Measurements from ENCODE around the gene EEFSEC. TPM values are rescaled to one million over a fixed set of nuclear protein-coding genes. Genes with fewer than 3 reads are reported as not detected.

EEFSEC gene
- total RNA-seq, 2 donors from 2014 or later = 15.7 to 17.2 TPM

GRCh38 chr3:128232376-128233178 is 79.3 kb downstream of the EEFSEC start:
- H3K4me1 Mint-ChIP-seq (ENCODE audit: low read depth) = peaks cover 4% of the 10 kb centered on the region
- ATAC-seq (replicated peaks in 1 of 2) (no peak), DNase-seq (no peak)
- no peak overlapping the region for H3K27ac Mint-ChIP-seq
- H3K27me3 Mint-ChIP-seq (ENCODE audit: low read depth) = no peaks in the 10 kb centered on the region
- no peaks in the 10 kb centered on the region for H3K36me3 Mint-ChIP-seq (ENCODE audit: insufficient read depth in 2 of 2)
- H3K9me3 Mint-ChIP-seq = no peaks in the 10 kb centered on the region
- no peak overlapping the region for H3K4me3 Mint-ChIP-seq

GRCh38 chr3:128235207-128235926 is 82.1 kb downstream of the EEFSEC start:
- Mint-ChIP-seq H3K27ac (no peak overlapping the region), H3K9me3 (no peaks in the 10 kb centered on the region), H3K4me1 (ENCODE audit: low read depth) (peaks cover 4% of the 10 kb centered on the region), H3K36me3 (ENCODE audit: insufficient read depth in 2 of 2) (no peaks in the 10 kb centered on the region), H3K4me3 (no peak overlapping the region), H3K27me3 (ENCODE audit: low read depth) (no peaks in the 10 kb centered on the region)
- ATAC-seq (replicated peaks in 1 of 2) (no peak), DNase-seq (no peak)

DNA sequence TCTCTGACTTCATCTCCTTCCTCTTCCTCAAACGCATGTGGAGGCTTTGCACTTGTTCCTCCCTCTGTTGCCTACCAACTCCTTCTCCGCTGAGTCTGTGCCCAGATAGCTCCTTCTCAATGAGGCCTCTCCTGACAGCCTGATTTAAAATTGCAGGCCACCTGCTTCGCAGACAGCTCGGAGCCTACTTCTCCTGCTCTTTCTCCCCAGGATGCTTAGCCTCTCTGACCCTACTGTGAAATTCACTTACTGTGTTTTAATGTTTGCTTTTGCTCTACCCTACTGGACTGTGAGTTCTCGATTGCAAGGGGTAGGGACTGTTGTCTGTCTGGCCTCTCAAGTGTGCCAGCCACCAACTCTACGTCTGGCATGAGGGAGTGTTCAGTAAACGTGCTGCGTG is 83.4 kb downstream of the EEFSEC start:
- ATAC-seq (replicated peaks in 1 of 2) (no peak), DNase-seq (no peak)
- H3K27me3 Mint-ChIP-seq (ENCODE audit: low read depth) = no peaks in the 10 kb centered on the region
- H3K27ac Mint-ChIP-seq = no peak overlapping the region
- peaks cover 4% of the 10 kb centered on the region for H3K4me1 Mint-ChIP-seq (ENCODE audit: low read depth)
- no peaks in the 10 kb centered on the region for H3K9me3 Mint-ChIP-seq
- no peak overlapping the region for H3K4me3 Mint-ChIP-seq
- no peaks in the 10 kb centered on the region for H3K36me3 Mint-ChIP-seq (ENCODE audit: insufficient read depth in 2 of 2)

GRCh38 chr3:128237348-128238183 is 84.3 kb downstream of the EEFSEC start:
- no peaks in the 10 kb centered on the region for H3K27me3 Mint-ChIP-seq (ENCODE audit: low read depth)
- no peak overlapping the region for H3K27ac Mint-ChIP-seq
- H3K4me1 Mint-ChIP-seq (ENCODE audit: low read depth) = peaks cover 6% of the 10 kb centered on the region
- H3K36me3 Mint-ChIP-seq (ENCODE audit: insufficient read depth in 2 of 2) = no peaks in the 10 kb centered on the region
- ATAC-seq (replicated peaks in 1 of 2) = no peak
- DNase-seq = no peak
- no peaks in the 10 kb centered on the region for H3K9me3 Mint-ChIP-seq
- H3K4me3 Mint-ChIP-seq = no peak overlapping the region

DNA sequence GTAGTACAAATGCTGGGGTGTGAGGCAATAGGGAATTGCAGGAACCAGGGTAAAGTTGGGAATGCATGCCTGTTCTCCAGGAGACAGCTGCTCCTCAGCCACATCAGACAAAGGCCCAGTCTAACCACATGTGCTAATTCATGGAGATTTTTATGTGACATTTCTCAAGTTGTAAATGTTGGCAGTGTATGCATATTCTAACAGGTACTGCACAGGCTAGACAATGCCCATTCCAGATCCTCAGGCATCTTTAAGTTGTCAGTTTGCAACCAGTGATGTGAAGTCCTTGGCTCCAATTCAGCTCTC is 84.9 kb downstream of the EEFSEC start:
- Mint-ChIP-seq H3K27ac (no peak overlapping the region), H3K4me3 (no peak overlapping the region), H3K36me3 (ENCODE audit: insufficient read depth in 2 of 2) (no peaks in the 10 kb centered on the region), H3K9me3 (no peaks in the 10 kb centered on the region), H3K4me1 (ENCODE audit: low read depth) (peaks cover 12% of the 10 kb centered on the region), H3K27me3 (ENCODE audit: low read depth) (no peaks in the 10 kb centered on the region)
- ATAC-seq (replicated peaks in 1 of 2) = no peak
- DNase-seq = no peak

DNA sequence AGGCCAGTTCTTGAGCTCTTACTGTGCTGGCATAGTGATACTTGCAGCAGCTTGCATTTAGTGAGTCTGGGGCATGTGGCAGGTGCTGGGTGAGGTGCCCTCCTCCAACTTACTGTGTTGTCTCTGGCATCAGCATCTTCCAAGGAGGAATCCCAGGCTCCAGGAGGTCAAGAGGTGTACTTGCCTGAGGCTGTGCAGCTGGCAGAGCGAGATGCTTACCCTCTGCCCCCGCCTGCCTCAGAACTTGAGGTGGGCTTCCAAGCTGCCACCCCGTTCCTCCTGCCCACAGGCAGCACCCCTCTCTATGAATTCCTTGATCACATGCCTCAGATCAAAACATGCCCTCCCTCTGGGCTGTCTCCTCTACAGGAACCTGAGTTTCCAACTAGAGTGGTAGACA is 86.0 kb downstream of the EEFSEC start:
- H3K4me3 Mint-ChIP-seq = no peak overlapping the region
- no peaks in the 10 kb centered on the region for H3K27me3 Mint-ChIP-seq (ENCODE audit: low read depth)
- DNase-seq (no peak), ATAC-seq (replicated peaks in 1 of 2) (no peak)
- H3K27ac Mint-ChIP-seq = no peak overlapping the region
- no peaks in the 10 kb centered on the region for H3K36me3 Mint-ChIP-seq (ENCODE audit: insufficient read depth in 2 of 2)
- no peaks in the 10 kb centered on the region for H3K9me3 Mint-ChIP-seq
- peaks cover 18% of the 10 kb centered on the region for H3K4me1 Mint-ChIP-seq (ENCODE audit: low read depth)

DNA sequence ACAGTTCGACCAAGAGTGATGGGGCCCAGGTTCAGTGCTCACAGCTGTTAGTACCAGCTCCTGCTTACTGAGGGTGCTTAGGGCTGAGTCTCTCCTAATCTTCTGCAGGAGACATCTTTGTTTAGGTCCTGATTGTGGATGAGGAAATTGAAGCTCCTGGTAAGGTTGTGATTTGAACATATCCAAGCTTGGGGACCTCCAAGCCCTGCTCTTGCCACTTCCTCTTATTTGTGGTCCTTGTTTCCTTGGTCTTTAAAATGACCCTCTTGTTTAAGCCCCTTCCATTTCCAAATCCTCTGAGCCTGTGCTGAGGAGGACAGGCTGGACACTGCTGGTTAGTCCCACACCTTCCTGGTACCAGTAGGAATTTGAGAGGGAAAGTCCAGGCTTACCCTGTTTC is 87.0 kb downstream of the EEFSEC start:
- no peak overlapping the region for H3K4me3 Mint-ChIP-seq
- no peak for DNase-seq
- no peaks in the 10 kb centered on the region for H3K9me3 Mint-ChIP-seq
- peaks cover 18% of the 10 kb centered on the region for H3K4me1 Mint-ChIP-seq (ENCODE audit: low read depth)
- H3K27me3 Mint-ChIP-seq (ENCODE audit: low read depth) = no peaks in the 10 kb centered on the region
- no peak overlapping the region for H3K27ac Mint-ChIP-seq
- no peaks in the 10 kb centered on the region for H3K36me3 Mint-ChIP-seq (ENCODE audit: insufficient read depth in 2 of 2)
- ATAC-seq (replicated peaks in 1 of 2) = no peak

GRCh38 chr3:128241741-128242140 is 88.5 kb downstream of the EEFSEC start:
- DNase-seq (no peak), ATAC-seq (replicated peaks in 1 of 2) (no peak)
- Mint-ChIP-seq H3K9me3 (no peaks in the 10 kb centered on the region), H3K27me3 (ENCODE audit: low read depth) (no peaks in the 10 kb centered on the region), H3K4me1 (ENCODE audit: low read depth) (peaks cover 15% of the 10 kb centered on the region), H3K4me3 (no peak overlapping the region), H3K27ac (no peak overlapping the region), H3K36me3 (ENCODE audit: insufficient read depth in 2 of 2) (peaks cover under 1 to 1% of the 10 kb centered on the region in 2 donors)

DNA sequence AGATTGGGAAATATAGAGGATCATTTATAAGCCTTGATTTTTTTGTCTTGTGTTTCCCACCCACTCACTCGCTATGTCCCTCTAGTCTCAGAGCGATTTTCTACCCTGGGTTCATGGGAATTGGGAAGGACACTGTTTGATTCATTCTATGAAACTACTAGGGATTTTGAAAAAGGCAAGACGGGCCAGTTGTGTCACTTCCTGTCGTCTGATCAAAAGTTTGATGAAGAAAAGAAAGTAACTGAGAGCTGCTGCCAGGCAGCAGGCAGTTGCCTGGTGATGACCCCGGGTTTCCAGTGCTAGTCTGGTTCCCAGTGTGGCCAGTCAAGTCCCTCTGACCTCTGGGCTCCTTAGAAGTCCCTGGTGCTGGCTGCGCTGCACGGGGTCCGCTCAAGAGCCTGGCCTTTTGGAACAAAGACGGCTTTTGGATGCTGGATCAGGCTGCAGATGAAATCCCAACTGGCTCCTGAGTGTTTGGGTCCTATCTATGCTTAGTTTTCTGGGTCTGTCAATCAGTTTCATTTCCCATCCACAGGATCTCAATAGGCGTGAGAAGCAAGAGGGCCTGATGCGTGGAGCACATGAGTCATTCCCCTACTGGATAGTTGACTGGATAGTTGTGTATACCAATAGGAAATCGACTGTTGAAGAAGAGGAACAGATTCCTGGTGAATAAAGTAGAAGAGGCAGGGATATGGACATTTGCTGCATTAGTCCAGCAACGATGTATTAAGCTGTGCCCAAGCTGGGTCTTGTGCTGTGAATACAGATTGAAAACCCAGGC is 89.7 kb downstream of the EEFSEC start:
- peaks cover 2 to 4% of the 10 kb centered on the region in 2 donors for H3K36me3 Mint-ChIP-seq (ENCODE audit: insufficient read depth in 2 of 2)
- H3K4me3 Mint-ChIP-seq = peak overlapping the region; percentile 46 to 57
- peaks cover 14% of the 10 kb centered on the region for H3K4me1 Mint-ChIP-seq (ENCODE audit: low read depth)
- H3K27ac Mint-ChIP-seq = peak overlapping the region; percentile 86
- ATAC-seq (replicated peaks in 1 of 2) (peak; percentile 27 to 50), DNase-seq (peak in 1 of 2 donors; percentile 15)
- no peaks in the 10 kb centered on the region for H3K9me3 Mint-ChIP-seq
- no peaks in the 10 kb centered on the region for H3K27me3 Mint-ChIP-seq (ENCODE audit: low read depth)

- Mint-ChIP-seq H3K27ac (peak overlapping the region; percentile 86), H3K4me3 (no peak overlapping the region), H3K4me1 (ENCODE audit: low read depth) (peaks cover 14% of the 10 kb centered on the region), H3K9me3 (no peaks in the 10 kb centered on the region), H3K27me3 (ENCODE audit: low read depth) (no peaks in the 10 kb centered on the region), H3K36me3 (ENCODE audit: insufficient read depth in 2 of 2) (peaks cover 2 to 4% of the 10 kb centered on the region in 2 donors)
- no peak for DNase-seq
- no peak for ATAC-seq (replicated peaks in 1 of 2)
These were observed 90.6 kb downstream of the EEFSEC start for GRCh38 chr3:128243602-128244504.

GRCh38 chr3:128245460-128245859 is 92.2 kb downstream of the EEFSEC start:
- H3K27me3 Mint-ChIP-seq (ENCODE audit: low read depth) = no peaks in the 10 kb centered on the region
- H3K36me3 Mint-ChIP-seq (ENCODE audit: insufficient read depth in 2 of 2) = peaks cover 4 to 12% of the 10 kb centered on the region in 2 donors
- H3K27ac Mint-ChIP-seq = no peak overlapping the region
- peaks cover 14% of the 10 kb centered on the region for H3K4me1 Mint-ChIP-seq (ENCODE audit: low read depth)
- no peak overlapping the region for H3K4me3 Mint-ChIP-seq
- no peak for DNase-seq
- H3K9me3 Mint-ChIP-seq = no peaks in the 10 kb centered on the region
- no peak for ATAC-seq (replicated peaks in 1 of 2)

Data from activated T-cell treated with anti-CD3 and anti-CD28 coated beads, Interleukin-2, amount 50 U/mL, for 72 hours (primary cell).